CD4-positive, alpha-beta T cell treated with Interleukin-15 for 1 hour (primary cell): ENCODE data around the gene TKTL1.
A peak's percentile ranks its signal among the peaks of the same experiment; 100 is the strongest.
"Not testable (repeated sequence)": the region's sequence is repeated elsewhere in the genome, so short reads cannot be mapped to it uniquely, and the experiment has no call there.

Experiments
- DNase-seq: peaks from one replicate; pipeline ENCODE4 v3.0.0-alpha.2; 2020

The TKTL1 gene

DNA sequence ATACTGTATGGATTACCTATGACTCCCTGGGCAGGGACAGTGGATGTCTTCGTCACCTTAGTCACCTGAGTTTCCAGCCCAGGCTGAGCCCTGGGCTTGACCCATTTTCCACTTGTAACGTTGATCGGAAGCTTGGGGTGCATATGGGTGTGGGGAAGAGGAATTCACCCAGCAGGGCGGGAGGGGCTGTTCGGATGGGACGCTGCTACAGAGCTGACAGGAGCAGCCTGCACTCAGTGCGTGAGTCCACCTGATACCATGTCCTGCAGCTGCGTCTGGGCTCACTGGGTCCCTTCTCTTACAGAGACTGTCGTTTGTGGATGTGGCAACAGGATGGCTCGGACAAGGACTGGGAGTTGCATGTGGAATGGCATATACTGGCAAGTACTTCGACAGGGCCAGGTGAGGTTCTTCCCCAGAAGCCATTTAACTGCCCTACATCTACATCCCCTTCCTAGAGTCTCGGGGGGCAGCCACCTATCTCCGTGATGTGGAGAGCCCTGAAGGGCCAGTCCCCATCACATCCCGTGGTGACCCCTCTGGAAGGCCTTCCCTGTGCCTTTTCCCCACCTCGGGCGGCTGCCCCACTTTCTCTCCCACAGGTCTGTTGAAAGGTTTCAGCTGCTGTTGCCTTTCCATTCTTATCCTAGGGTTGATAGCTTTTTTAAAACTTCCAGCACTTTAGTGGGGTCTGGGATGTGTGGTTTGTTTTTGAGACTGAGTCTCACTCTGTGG, 13.6 kb downstream of the TKTL1 start:
- no peak for DNase-seq

DNA sequence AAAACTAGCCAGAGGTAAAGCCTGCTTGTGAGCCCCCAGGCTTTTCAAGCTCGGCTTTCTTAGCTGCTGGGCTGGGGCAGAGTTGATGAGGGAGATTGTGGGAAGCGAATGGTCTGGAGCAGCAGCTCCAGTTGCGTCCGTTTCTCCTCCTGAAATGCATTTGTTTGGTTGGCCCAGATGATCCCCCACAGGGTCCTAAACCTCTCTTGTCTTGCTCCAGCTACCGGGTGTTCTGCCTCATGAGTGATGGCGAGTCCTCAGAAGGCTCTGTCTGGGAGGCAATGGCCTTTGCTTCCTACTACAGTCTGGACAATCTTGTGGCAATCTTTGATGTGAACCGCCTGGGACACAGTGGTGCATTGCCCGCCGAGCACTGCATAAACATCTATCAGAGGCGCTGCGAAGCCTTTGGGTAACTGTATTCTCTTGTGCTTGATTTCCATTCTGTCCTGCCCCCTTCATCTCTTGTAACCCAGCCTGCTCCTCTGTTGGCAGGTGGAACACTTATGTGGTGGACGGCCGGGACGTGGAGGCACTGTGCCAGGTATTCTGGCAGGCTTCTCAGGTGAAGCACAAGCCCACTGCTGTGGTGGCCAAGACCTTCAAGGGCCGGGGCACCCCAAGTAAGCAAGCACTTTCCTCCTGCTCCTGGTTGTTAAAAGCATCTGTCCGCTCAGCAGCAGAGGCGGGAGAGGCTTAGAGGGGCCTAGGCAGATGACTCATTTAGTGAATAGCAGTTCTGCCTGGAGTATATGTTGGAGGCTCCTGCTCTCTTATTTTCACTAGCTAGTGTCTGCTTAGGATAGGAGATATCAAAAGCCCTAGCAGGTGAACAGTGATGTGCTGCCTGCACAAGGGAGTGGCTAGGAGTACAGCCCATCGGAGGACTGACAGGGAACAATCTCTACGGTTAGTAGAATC, 15.3 kb downstream of the TKTL1 start:
- DNase-seq, result no peak

DNA sequence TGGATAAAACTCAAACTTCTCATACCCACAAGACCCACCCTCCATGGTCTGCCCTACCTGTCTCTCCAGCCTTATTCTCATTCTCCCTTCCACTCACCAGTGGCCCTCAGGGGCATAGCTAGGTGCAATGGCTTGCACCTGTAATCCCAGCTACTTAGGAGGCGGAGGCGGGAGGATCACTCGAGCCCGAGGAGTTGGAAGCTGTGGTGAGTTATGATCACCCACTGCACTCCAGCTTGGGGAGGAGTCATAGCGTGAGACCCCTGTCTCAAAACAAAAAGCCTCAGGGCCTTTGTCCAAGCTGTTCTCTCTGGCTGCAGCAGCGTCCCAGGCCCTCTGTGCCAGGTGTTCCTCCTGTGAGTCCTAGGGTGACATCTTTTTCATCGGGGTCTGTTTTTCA, 16.5 kb downstream of the TKTL1 start:
- DNase-seq, result no peak

DNA sequence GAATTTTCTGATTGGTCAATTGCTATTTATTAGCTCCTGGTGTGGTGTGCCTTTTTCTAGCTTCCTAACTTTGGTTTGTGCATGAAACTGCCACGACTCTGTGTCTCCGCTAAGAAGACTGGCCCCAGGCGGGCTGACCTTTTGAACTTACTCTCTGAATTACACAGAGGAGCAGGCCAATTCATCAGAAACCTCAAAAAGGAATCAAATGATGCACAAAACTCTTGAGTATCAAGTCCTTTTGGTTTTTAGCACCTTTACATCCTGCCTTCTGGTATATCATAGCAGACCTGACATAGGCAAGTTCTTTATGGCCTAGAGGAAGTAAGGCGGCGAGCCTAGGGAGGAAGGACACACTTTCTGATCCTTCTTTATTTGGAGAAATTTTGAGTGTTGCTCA, 17.6 kb downstream of the TKTL1 start:
- no peak for DNase-seq

DNA sequence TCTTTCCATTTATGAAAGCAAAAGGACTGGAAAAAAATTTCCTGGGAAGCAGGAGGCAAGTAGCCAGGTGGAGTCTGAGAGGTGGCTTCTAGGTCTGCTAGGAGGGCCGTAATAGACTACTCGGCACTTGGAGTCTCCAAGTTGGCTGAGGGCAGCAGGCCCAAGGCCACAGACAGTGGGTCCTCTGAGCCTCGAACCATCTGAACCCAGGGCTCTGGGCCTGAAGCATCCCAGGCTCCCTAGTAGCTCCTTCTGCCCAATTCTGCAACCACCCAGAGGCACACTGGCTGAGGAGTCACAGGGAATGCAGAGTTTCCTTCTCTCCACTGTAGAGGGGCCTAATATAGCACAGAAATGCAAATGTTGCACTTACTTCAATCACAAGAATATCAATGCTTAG, 19.8 kb downstream of the TKTL1 start:
- no peak for DNase-seq

DNA sequence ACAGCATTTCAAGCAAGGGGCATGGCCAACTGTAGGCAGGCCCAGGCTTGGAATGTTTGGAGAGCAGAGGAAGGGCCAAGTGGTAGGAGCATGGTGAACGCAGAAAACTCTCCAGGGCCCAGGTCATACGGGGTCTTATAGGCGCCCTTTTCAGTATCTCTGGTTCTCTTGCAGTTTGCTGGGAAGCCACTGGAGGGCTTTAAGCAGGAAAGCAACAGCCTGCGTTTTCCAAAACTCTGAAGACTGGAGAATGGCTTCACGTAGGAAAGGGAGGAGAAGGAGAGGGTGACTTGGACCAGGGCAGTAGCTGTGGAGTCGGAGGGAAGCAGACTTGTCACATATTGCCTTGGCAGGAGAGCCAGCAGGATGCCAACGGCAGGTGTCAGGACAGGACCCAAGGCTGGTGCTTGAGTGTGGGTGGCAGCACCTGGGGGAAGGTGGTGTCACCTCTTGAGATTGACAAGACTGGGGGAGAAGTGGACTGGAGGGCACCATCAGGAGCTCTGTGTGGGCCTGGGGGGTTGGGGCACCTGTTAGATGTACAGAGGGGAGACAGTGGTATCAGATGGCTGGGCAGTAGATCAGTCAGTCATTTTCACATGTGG, 21.9 kb downstream of the TKTL1 start:
- DNase-seq, result no peak

DNA sequence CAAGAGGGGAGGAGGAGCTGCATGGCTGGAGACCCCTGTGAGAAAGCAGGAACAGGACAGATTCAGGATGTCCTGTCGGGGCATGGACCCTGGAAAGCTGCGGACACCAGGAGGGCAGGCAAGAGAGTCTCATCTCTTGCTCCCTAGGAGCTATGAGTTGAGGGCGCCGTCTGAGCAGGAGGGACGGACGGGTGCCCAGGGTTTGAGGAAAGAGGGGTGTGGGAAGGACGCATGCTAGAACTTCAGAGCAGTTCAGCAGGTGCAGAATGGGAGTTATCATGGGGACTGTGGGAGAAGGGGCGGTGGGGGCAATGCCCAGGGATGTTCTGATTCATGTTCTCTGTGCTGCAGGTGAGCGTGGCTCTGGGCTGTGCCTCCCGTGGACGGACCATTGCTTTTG, 24.8 kb downstream of the TKTL1 start:
- DNase-seq, result no peak

DNA sequence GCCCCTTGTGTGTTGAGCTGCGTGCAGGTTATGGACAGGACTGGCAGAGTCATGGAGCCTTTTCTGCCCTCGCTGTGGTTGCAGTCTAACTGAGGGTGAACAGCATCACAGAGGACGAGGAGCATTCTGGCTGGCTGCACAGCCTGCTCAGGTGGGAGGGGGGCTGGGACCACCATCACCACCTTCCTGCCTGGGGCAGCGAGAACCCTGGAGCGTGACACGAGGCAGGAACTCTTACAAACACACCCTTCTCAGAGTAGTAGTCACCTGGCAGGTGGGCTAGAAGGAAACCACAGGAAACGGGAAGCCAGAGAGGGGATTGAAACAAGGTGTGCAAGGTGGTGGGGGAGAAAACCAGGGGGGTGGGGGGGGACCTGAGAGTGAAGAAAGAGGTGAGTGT, 25.6 kb downstream of the TKTL1 start:
- DNase-seq, result no peak

DNA sequence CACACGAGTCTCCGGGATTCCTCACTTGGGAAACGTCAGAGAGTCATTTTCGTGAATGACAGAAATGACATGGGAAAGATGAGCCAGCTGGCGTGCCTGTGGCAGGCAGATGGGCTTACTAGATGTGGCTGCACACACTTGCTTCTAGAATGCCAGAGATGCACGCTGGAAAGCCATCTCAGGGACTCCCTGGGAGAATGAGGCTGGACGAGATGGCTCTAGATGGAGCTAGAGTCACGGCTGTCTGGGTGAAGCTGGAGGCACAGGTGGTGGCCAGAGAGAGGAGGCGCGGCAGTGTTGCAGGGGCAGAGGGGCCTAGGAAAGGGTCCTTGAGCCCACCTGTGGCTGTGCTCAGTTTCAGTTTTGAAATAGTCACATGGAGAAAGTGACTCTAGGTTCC, 26.0 kb downstream of the TKTL1 start:
- DNase-seq, result no peak

DNA sequence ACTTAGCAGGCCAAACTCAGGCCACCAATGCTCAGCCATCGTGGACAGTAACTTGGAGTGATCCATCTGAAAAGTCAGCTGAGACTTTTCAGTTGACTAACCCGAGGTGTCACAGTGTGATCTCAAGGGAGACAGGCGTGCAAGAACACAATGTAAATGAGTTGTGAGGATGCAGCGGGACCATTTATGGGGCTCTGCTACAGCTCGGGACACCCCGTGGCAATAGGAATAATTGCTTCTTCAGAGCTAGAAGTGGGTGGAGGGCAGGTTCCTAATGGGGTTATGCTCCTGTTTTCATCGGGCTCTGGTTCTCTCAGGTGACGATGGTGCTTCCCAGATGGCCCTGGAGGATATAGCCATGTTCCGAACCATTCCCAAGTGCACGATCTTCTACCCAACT, 27.3 kb downstream of the TKTL1 start:
- DNase-seq, result no peak

DNA sequence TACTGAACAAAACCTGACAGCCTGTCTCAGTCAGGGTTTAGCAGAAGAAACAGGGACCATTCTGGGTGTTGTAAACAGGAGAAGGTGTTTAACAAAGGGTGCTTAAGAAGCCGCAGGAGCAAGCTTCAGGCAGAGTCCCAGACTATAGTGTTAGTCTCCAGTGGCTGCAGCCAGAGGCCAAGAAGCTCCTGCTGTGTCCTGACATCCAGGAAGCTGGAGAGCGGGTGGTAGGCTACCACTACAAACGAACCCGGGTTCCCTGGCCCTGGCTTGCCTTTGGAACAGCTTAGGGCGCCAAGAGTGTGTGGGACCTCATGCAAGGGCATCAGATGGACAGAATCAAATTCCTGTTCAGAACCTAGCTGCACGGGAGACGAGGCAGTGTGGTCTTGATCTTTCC, 27.9 kb downstream of the TKTL1 start:
- no peak for DNase-seq

DNA sequence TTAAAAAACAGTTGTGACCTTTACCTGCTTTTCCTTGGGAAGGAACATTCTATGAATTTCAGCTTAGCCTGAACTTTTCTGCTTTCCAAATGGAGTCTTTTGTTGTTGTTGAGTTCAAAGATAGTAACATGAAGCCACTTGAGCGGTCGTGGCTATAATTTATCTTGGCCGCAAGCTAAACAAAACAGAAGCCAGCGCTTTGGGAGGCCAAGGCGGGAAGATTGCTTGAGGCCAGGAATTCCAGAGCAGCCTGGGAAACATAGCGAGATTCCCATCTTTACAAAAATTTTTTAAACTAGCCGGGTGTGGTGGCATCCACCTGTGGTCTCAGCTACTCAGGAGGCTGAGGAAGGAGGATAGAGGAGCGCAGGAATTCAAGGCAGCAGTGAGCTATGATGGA, 29.9 kb downstream of the TKTL1 start:
- DNase-seq, result no peak

DNA sequence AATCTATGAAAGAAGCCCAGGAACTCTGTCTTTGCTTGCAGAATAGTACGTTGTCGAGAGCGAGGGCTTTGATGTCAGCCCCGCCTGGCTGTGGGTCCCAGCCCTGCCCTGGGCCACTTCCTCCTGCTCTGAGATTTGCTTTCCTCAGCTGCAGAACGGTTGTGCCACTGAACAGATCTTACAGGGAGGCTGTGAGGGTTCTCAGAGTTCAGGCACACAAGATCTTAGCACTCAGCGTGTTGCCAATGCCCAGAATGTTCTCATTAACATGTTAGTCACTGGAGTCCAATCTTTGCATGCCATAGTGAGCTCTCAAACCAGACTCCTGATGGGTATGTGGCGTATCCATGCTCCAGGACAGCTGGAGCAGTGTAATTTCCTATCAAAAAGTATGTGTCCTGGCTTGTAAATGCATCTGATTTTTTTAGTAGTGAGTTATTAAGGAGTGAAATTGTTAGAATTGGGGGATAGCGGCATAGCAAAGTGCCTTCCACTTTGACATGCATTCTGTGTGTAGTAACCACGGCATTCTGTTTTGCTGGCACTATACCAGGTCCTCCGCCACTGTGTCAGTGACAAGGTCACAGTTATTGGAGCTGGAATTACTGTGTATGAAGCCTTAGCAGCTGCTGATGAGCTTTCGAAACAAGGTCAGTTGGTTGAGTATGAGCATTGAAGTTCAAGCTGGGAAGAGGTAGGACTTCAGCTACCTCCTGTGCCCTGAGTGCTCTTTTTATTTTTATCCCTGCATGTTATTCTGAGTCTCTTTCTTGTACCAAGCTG, 31.6 kb downstream of the TKTL1 start:
- peak; percentile 45 for DNase-seq

DNA sequence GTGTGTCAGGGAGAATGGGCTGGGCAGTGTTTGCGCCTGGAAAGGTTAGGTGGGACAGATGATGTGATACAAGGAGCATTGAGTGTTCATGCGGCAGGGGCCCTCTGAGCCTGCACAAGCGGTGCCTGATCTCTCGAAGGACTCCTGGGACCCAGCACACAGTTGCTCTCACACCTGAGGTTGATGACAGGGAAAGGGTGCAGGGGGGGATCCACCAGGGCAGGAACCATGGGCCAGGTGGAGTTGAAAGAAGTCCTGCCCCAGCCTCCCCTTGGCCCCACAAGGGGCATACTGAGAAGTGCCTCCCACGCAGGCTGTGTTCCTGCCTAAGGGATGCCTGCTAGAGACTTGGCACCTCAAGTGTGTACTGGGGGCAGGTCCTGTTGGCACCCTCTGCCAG, 33.1 kb downstream of the TKTL1 start:
- DNase-seq, result no peak

DNA sequence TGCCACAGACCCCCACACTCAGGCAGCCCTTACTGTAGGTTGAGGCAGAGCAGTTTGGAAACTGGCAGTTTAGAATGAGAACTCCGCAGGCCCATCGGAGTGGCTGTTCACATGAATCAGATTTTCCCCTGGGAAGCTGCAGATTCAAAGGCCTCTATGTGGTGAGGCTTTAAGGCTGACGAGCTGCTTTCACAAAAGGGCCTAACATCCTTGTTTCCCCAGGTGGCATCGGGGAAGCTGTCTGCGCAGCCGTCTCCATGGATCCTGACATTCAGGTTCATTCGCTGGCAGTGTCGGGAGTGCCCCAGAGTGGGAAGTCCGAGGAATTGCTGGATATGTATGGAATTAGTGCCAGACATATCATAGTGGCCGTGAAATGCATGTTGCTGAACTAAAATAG, 33.7 kb downstream of the TKTL1 start:
- DNase-seq, result no peak

DNA sequence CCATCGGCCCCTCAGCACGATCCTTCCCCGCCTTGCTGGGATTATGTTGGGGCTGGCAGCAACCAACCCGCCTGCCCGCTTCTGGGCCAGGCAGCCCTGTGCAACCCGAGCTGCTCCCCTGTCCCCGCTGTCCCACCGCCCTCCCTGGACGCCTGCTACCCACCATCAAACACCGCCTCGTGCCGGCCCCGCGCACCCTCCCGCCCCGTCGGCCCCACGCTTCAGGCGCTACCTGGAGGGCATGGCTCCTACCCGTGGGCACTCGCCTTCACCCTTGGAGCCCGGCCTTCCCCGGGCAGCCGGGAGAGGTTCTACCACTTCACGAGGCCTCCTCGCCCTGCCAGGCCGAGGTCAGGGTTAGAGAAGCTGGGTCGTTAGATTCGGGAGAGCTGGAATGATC, 37.0 kb downstream of the TKTL1 start:
- no peak for DNase-seq

DNA sequence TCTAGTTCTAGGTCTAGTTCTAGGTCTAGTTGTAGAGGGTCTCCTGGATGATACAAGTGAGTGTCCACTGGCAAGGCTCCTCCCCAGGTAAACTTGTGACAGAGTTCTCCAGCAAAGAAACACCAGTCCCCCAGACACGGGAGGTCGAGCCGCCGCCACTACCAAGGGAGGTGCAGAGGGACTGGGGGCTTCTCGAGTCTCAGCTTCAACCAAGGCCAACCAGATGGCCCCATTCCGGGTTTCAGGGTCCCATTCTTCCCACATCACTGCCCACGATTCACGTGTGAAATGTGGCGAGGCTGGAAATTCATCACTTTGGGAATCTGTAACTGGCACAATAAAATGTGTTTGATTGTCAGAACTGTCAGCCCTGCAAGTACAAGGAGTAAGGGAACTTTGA, 37.5 kb downstream of the TKTL1 start:
- DNase-seq, result no peak

DNA sequence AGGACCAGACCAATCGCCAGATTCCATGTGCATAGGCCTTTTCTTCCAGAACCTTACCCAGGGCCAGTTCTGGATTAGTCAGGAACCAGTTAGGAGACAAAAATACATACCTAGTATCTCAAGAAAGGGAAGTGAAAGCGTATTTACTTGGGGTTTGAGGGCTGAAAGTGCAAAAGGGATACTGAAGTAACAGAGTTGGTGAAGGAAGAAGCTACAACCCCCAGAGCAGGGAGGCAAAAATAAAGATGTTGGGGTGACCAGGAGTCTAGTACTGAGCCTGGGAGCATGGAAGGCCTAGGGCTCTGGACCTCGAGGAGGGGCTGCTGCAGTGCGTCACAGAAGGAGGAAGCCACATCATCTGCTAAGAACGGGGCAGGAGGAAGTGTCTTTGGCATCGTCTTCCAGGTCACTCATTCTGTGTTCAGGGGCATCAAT, 38.3 kb downstream of the TKTL1 start:
- no peak for DNase-seq

DNA sequence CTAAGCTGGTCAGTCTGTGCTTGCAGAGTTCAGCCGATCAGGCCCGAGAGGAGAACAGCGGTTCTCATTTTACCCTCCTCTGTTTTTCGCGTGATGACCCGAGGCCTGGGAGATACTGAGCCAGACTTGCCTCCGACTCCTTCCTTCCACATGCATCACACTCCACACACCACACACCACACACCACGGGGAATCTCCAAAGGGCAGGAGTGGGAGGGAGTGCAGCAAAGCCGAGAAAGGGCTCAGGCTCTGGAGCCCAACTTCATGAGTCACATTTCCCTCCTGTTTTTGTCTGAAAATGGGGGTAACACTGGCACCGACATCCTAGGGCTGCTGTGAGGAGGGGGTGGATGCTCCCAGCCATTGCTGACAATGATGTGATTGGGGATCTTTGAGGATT, 38.9 kb downstream of the TKTL1 start:
- DNase-seq, result no peak

DNA sequence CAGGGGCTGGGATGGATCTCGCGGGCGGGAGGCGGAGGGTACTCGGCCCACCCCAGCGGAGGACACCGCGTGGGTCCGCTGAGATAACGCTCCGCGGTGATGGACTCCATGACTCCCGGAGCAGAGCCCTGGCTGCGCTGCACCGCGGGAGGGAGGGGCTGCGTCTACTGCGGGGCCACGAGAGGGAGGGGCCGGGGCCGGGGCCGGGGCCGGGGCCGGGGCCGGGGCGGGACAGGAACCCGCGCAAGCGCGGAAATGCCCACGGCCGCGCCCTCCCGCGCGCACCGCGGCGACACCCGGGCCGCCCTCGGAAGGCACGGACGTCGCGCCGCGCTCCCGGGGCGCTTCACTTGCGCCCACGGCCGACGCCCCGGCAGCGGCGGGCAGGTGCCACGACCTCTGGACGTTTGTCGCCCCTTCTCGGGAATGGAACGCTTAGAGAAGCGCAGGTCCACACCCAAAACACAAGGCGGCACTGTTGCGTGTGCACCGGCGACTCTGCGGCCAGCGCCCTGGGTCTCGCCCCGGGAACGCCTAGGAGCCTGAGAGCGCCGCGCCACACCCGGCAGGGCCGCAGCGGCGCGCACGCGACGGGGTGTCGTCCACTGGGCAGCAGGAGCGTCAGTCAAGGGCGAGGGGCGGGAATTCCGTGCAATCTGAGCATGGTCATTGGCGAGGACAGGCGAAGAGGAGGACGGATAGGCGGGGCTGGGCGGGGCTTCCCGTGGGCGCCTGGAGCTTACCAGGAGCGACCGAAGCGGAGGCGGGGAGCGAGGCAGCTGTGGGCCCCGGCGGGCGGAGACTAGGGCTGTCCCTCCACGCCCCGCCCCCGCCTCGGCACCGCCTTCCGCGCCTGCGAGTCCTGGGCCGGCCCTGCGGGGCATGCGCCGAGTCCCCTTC, 46.1 kb downstream of the TKTL1 start:
- not testable (repeated sequence) for DNase-seq

DNA sequence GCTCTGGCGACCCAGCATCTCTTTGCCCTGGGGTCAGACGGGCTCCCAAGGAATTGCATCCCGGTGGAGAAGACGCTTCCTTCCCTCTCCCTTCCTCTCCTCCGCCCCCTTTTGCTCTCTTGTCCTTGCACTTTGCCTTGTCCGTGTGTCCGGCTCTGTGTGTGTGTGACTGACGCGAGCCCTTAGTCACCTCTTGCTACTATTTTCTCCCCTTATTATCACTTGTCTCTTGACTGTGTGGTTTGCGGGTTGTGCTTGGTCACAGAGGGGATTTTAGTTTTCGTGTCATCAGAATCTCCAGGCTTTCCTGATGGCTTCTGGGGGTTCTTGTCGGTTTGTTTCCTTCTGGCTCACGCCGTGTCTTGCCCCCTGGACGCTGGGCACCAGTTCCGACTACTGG, 47.5 kb downstream of the TKTL1 start:
- DNase-seq, result not testable (repeated sequence)

DNA sequence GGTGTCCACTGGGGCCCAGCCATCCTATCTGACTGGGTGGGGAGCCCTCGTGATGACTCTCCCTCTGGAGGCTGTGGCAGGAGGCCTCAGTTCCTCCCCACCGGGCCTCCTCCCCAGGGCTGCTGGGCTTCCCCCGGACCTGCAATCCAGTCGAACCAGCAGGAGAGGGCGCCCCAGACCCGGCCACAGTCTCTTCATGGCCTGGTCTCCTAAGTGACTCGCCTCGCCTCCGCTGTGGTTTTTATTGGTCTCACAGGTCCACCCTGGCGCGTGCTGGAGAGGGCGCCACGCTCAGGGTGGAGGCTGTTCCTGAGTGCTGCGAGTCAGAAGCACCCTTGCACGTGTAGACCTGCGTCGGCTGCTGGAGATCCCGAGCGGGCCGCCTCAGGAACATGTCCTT, 48.0 kb downstream of the TKTL1 start:
- not testable (repeated sequence) for DNase-seq
